SK-N-SH (cell line): ENCODE results near the gene ACTR1A.

Source experiments
- CHD2 ChIP-seq: fragments of 150-350 bp; IDR thresholded peaks from 2 replicates; pipeline ENCODE4 v1.6.1; 2018; ENCODE audit warnings: low read length; ENCODE audit not compliant: partially characterized antibody
- EP300 ChIP-seq, 2 experiments: IDR thresholded peaks; 2 replicates each; pipeline versions ENCODE4 v1.4.0 to v1.6.1; 2012; ENCODE audit warnings: borderline replicate concordance in 1 of 2, low read depth in 1 of 2, low read length in 1 of 2
- EZH2phosphoT487 ChIP-seq: fragments of 200-600 bp; sonication (generic); IDR thresholded peaks from 2 replicates; pipeline ENCODE4 v1.6.1; 2017; ENCODE audit warnings: low read depth, mixed run types, mild to moderate bottlenecking, antibody characterized with exemption, moderate library complexity, borderline replicate concordance
- GATA2 ChIP-seq: sonication (generic); formaldehyde crosslinking; IDR thresholded peaks from 2 replicates; pipeline ENCODE4 v1.5.0; 2020; ENCODE audit warnings: mild to moderate bottlenecking, missing genetic modification reagents
- POLR2AphosphoS5 ChIP-seq: IDR thresholded peaks from 2 replicates; pipeline ENCODE4 v1.6.1; 2012; ENCODE audit warnings: low read depth, low read length
- RAD21 ChIP-seq: IDR thresholded peaks from 2 replicates; pipeline ENCODE4 v1.6.1; 2012; ENCODE audit warnings: mild to moderate bottlenecking, low read length
- REST ChIP-seq: IDR thresholded peaks from 2 replicates; pipeline ENCODE4 v1.6.1; 2012; ENCODE audit warnings: mild to moderate bottlenecking, low read depth, low read length, moderate library complexity
- RFX5 ChIP-seq: IDR thresholded peaks from 2 replicates; pipeline ENCODE4 v1.6.1; 2012; ENCODE audit warnings: mild to moderate bottlenecking, improper control_type of control experiment, low read length
- RXRA ChIP-seq: IDR thresholded peaks from 2 replicates; pipeline ENCODE4 v1.4.0; 2012; ENCODE audit warnings: low read depth, mild to moderate bottlenecking, borderline replicate concordance
- TAF1 ChIP-seq: IDR thresholded peaks from 2 replicates; pipeline ENCODE4 v1.6.1; 2012; ENCODE audit warnings: low read depth, mild to moderate bottlenecking, low read length, moderate library complexity, borderline replicate concordance
- USF2 ChIP-seq: fragments of 150-350 bp; IDR thresholded peaks from 2 replicates; pipeline ENCODE4 v1.6.1; 2017; ENCODE audit warnings: antibody characterized with exemption, low read length, low read depth, borderline replicate concordance
- YY1 ChIP-seq: IDR thresholded peaks from 2 replicates; pipeline ENCODE4 v1.4.0; 2012; ENCODE audit warnings: low read depth, mild to moderate bottlenecking
- TF ChIP-seq, protein P1 (sequence below): fragments of 200-600 bp; sonication (generic); IDR thresholded peaks from 2 replicates; pipeline ENCODE4 v1.6.1; 2017; ENCODE audit warnings: antibody characterized with exemption, mild to moderate bottlenecking, moderate library complexity
- TF ChIP-seq, protein P2 (sequence below): fragments of 150-350 bp; IDR thresholded peaks from 2 replicates; pipeline ENCODE4 v1.6.1; 2016; ENCODE audit warnings: mild to moderate bottlenecking, low read depth, low read length

GRCh38 chr10:102505462-102506115 lies 3.1 kb upstream of the ACTR1A start:
- TF ChIP-seq YY1 (no peak), POLR2AphosphoS5 (no peak), GATA2 (CRISPR knock-in tag) (no peak), REST (no peak), USF2 (no peak), RAD21 (no peak), RFX5 (no peak), EZH2phosphoT487 (no peak), CHD2 (no peak), EP300 (IDR thresholded peaks at IDR 0.05; ENCODE audit: borderline replicate concordance in 1 of 2, low read depth in 1 of 2, low read length in 1 of 2) (no peak), RXRA (no peak), TAF1 (no peak)
- TF ChIP-seq, protein P1, sequence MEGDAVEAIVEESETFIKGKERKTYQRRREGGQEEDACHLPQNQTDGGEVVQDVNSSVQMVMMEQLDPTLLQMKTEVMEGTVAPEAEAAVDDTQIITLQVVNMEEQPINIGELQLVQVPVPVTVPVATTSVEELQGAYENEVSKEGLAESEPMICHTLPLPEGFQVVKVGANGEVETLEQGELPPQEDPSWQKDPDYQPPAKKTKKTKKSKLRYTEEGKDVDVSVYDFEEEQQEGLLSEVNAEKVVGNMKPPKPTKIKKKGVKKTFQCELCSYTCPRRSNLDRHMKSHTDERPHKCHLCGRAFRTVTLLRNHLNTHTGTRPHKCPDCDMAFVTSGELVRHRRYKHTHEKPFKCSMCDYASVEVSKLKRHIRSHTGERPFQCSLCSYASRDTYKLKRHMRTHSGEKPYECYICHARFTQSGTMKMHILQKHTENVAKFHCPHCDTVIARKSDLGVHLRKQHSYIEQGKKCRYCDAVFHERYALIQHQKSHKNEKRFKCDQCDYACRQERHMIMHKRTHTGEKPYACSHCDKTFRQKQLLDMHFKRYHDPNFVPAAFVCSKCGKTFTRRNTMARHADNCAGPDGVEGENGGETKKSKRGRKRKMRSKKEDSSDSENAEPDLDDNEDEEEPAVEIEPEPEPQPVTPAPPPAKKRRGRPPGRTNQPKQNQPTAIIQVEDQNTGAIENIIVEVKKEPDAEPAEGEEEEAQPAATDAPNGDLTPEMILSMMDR, result no peak
- TF ChIP-seq, protein P2, sequence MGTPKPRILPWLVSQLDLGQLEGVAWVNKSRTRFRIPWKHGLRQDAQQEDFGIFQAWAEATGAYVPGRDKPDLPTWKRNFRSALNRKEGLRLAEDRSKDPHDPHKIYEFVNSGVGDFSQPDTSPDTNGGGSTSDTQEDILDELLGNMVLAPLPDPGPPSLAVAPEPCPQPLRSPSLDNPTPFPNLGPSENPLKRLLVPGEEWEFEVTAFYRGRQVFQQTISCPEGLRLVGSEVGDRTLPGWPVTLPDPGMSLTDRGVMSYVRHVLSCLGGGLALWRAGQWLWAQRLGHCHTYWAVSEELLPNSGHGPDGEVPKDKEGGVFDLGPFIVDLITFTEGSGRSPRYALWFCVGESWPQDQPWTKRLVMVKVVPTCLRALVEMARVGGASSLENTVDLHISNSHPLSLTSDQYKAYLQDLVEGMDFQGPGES, result no peak
